GM23338 (cell line): ENCODE measurements around the gene NDRG3.

Source experiments
- EZH2phosphoT487 ChIP-seq: fragments of 200-600 bp; sonication (generic); IDR thresholded peaks from one replicate; pipeline ENCODE4 v1.8.1; 2018; ENCODE audit warnings: antibody characterized with exemption; ENCODE audit not compliant: unreplicated experiment
- POLR2AphosphoS5 ChIP-seq: IDR thresholded peaks from 2 replicates; pipeline ENCODE4 v1.6.1; 2016; ENCODE audit warnings: antibody characterized with exemption, low read depth
- TF ChIP-seq, protein P1 (sequence below), 2 experiments: fragments of 200-600 bp in 1 of 2; sonication (generic) in 1 of 2; conservative IDR thresholded peaks; 2 replicates each; pipeline versions ENCODE4 v1.5.1 to v1.6.1; 2016 to 2017; ENCODE audit warnings: antibody characterized with exemption in 2 of 2, low read depth in 2 of 2, mild to moderate bottlenecking in 2 of 2, moderate library complexity in 1 of 2
- TF ChIP-seq, protein P2 (sequence below): IDR thresholded peaks from 2 replicates; pipeline ENCODE4 v1.6.1; 2016; ENCODE audit warnings: antibody characterized with exemption

DNA sequence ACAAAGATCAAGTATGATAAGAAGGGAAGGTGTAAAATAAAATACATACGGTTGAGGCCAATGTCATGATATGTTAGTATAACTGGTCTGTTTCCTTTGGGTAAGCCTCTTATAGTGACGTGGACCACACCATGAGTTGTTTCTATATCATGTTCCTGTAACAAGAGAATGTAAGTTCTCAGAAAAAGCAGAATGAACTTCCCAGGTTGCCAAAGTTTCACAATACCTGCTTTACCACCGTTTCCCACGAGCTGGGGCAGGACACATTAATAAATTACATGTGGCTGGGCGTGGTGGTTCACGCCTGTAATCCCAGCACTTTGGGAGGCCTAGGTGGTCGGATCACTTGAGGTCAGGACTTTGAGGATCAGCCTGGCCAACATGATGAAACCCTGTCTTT, 57.3 kb downstream of the NDRG3 start:
- TF ChIP-seq, protein P1, sequence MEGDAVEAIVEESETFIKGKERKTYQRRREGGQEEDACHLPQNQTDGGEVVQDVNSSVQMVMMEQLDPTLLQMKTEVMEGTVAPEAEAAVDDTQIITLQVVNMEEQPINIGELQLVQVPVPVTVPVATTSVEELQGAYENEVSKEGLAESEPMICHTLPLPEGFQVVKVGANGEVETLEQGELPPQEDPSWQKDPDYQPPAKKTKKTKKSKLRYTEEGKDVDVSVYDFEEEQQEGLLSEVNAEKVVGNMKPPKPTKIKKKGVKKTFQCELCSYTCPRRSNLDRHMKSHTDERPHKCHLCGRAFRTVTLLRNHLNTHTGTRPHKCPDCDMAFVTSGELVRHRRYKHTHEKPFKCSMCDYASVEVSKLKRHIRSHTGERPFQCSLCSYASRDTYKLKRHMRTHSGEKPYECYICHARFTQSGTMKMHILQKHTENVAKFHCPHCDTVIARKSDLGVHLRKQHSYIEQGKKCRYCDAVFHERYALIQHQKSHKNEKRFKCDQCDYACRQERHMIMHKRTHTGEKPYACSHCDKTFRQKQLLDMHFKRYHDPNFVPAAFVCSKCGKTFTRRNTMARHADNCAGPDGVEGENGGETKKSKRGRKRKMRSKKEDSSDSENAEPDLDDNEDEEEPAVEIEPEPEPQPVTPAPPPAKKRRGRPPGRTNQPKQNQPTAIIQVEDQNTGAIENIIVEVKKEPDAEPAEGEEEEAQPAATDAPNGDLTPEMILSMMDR (conservative IDR thresholded peaks at IDR 0.05; ENCODE audit: low read depth in 2 of 2) = no peak
- TF ChIP-seq POLR2AphosphoS5 (no peak), EZH2phosphoT487 (no peak)
- TF ChIP-seq, protein P2, sequence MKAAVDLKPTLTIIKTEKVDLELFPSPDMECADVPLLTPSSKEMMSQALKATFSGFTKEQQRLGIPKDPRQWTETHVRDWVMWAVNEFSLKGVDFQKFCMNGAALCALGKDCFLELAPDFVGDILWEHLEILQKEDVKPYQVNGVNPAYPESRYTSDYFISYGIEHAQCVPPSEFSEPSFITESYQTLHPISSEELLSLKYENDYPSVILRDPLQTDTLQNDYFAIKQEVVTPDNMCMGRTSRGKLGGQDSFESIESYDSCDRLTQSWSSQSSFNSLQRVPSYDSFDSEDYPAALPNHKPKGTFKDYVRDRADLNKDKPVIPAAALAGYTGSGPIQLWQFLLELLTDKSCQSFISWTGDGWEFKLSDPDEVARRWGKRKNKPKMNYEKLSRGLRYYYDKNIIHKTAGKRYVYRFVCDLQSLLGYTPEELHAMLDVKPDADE = no peak
